HG02642 (cell line): ENCODE measurements around the gene PICK1.
"Not testable (repeated sequence)": the region's sequence is repeated elsewhere in the genome, so short reads cannot be mapped to it uniquely, and the experiment has no call there.

ENCODE experiments used
- ATAC-seq: cut with Tn5 transposase; IDR thresholded peaks from one replicate; pipeline ENCODE4 v1.9.1; 2021; ENCODE audit warnings: mild to moderate bottlenecking; ENCODE audit not compliant: unreplicated experiment, poor library complexity

The PICK1 gene

GRCh38 chr22:38110863-38111852 lies 54.0 kb downstream of the PICK1 start:
- ATAC-seq: no peak

- ATAC-seq: no peak
Measured at GRCh38 chr22:38111925-38112355, 54.7 kb downstream of the PICK1 start.

GRCh38 chr22:38112381-38112780 lies 55.2 kb downstream of the PICK1 start:
- ATAC-seq: no peak

- no peak for ATAC-seq
Measured at GRCh38 chr22:38114484-38115398, 57.5 kb downstream of the PICK1 start.

GRCh38 chr22:38115423-38116205 lies 58.4 kb downstream of the PICK1 start:
- no peak for ATAC-seq

- not testable (repeated sequence) for ATAC-seq
Measured at GRCh38 chr22:38117556-38117955, 60.4 kb downstream of the PICK1 start.

GRCh38 chr22:38118182-38118581 lies 61.0 kb downstream of the PICK1 start:
- no peak for ATAC-seq

GRCh38 chr22:38118747-38119146 lies 61.5 kb downstream of the PICK1 start:
- not testable (repeated sequence) for ATAC-seq

- ATAC-seq: no peak
Measured at GRCh38 chr22:38120359-38121110, 63.3 kb downstream of the PICK1 start.

GRCh38 chr22:38122616-38123015 lies 65.4 kb downstream of the PICK1 start:
- no peak for ATAC-seq

- ATAC-seq: no peak
Measured at GRCh38 chr22:38124236-38124974, 67.2 kb downstream of the PICK1 start.

GRCh38 chr22:38125038-38125610 lies 67.9 kb downstream of the PICK1 start:
- ATAC-seq: no peak
